ENCODE measurements around the gene PIGU.
A peak's percentile ranks its signal among the peaks of the same experiment; 100 is the strongest.

PIGU gene

GRCh38 chr20:34559311-34560140 lies 117.4 kb downstream of the PIGU start:
- no peaks in the 10 kb centered on the region for H3K27me3 ChIP-seq (ENCODE audit: control insufficient read depth in 1 of 2, insufficient read depth in 1 of 2, low read length in 2 of 2)
- H2AK5ac ChIP-seq (ENCODE audit: low read length, severe bottlenecking) = no peak overlapping the region
- H4K91ac ChIP-seq (ENCODE audit: low read length) = no peak overlapping the region
- DNase-seq = no peak
- peaks cover 1% of the 10 kb centered on the region for H3K79me1 ChIP-seq (replicated peaks; ENCODE audit: low read length, poor library complexity, severe bottlenecking)
- peak overlapping the region; percentile 84 to 89 for H3K4me3 ChIP-seq (ENCODE audit: insufficient read depth in 1 of 2, low read depth in 1 of 2, low read length in 2 of 2)
- H2BK5ac ChIP-seq (ENCODE audit: low read depth, low read length, poor library complexity, severe bottlenecking) = no peak overlapping the region
- no peak overlapping the region for H2BK12ac ChIP-seq (ENCODE audit: low read length in 2 of 2)
- peak overlapping the region; percentile 96 for H3K4me2 ChIP-seq (ENCODE audit: low read length, poor library complexity, severe bottlenecking)
- no peak overlapping the region for H3K27ac ChIP-seq (ENCODE audit: low read length, poor library complexity, severe bottlenecking)
- H2AFZ ChIP-seq (ENCODE audit: low read depth, low read length) = no peak overlapping the region
- H2BK15ac ChIP-seq (ENCODE audit: low read depth, poor library complexity, severe bottlenecking) = no peak overlapping the region
- no peak overlapping the region for H3K4ac ChIP-seq (ENCODE audit: low read depth in 1 of 2, low read length in 2 of 2)
- no peak overlapping the region for H4K8ac ChIP-seq (ENCODE audit: low read length)
- no peaks in the 10 kb centered on the region for H3K9me3 ChIP-seq (ENCODE audit: control insufficient read depth, low read length)
- H3K36me3 ChIP-seq (ENCODE audit: control insufficient read depth in 1 of 2, insufficient read depth in 2 of 2, low read depth in 1 of 2, low read length in 2 of 2) = peaks cover 0 to 31% of the 10 kb centered on the region in 2 experiments
- no peak overlapping the region for H3K14ac ChIP-seq (ENCODE audit: low read length in 2 of 2)
- peak overlapping the region; percentile 22 for H3K9ac ChIP-seq (ENCODE audit: low read length)
- H2BK120ac ChIP-seq (ENCODE audit: low read depth, low read length) = no peak overlapping the region
- H3K23ac ChIP-seq (ENCODE audit: low read length in 2 of 2) = no peak overlapping the region
- peaks cover 20% of the 10 kb centered on the region for H3K4me1 ChIP-seq (ENCODE audit: control insufficient read depth, insufficient read depth, low read depth, low read length)
- WGBS = 73% methylated on average over 39 of the region's 43 CpGs
- no peak overlapping the region for H3K18ac ChIP-seq (ENCODE audit: low read depth in 1 of 2, low read length in 2 of 2)

GRCh38 chr20:34558320-34559218 lies 118.3 kb downstream of the PIGU start, which contains the start of gene MAP1LC3A:
TSS of gene MAP1LC3A (plus strand) at chr20:34558718. CDS start at chr20:34558869, 151 bp downstream.
- Histone ChIP-seq H3K79me1 (replicated peaks; ENCODE audit: low read length, poor library complexity, severe bottlenecking) (peaks cover 1% of the 10 kb centered on the region), H3K23ac (ENCODE audit: low read length in 2 of 2) (no peak within 1 kb of the TSS), H3K9ac (ENCODE audit: low read length) (peak within 1 kb of the TSS; percentile 93), H2BK15ac (ENCODE audit: low read depth, poor library complexity, severe bottlenecking) (peak within 1 kb of the TSS; percentile 88), H3K4ac (ENCODE audit: low read depth in 1 of 2, low read length in 2 of 2) (peak within 1 kb of the TSS; percentile 32 to 92), H3K18ac (ENCODE audit: low read depth in 1 of 2, low read length in 2 of 2) (peak within 1 kb of the TSS; percentile 83 to 96), H3K4me2 (ENCODE audit: low read length, poor library complexity, severe bottlenecking) (peak within 1 kb of the TSS; percentile 96), H4K91ac (ENCODE audit: low read length) (peak within 1 kb of the TSS; percentile 91), H3K9me3 (ENCODE audit: control insufficient read depth, low read length) (no peaks in the 10 kb centered on the region), H3K27ac (ENCODE audit: low read length, poor library complexity, severe bottlenecking) (no peak within 1 kb of the TSS), H2BK5ac (ENCODE audit: low read depth, low read length, poor library complexity, severe bottlenecking) (peak within 1 kb of the TSS; percentile 14), H2BK12ac (ENCODE audit: low read length in 2 of 2) (peak within 1 kb of the TSS in 1 of 2 experiments; percentile 85), H3K27me3 (ENCODE audit: control insufficient read depth in 1 of 2, insufficient read depth in 1 of 2, low read length in 2 of 2) (no peaks in the 10 kb centered on the region), H2BK120ac (ENCODE audit: low read depth, low read length) (peak within 1 kb of the TSS; percentile 82), H3K14ac (ENCODE audit: low read length in 2 of 2) (peak within 1 kb of the TSS; percentile 19 to 93), H2AK5ac (ENCODE audit: low read length, severe bottlenecking) (no peak within 1 kb of the TSS), H4K8ac (ENCODE audit: low read length) (peak within 1 kb of the TSS; percentile 96), H3K4me1 (ENCODE audit: control insufficient read depth, insufficient read depth, low read depth, low read length) (peaks cover 20% of the 10 kb centered on the region), H2AFZ (ENCODE audit: low read depth, low read length) (peak within 1 kb of the TSS; percentile 84), H3K36me3 (ENCODE audit: control insufficient read depth in 1 of 2, insufficient read depth in 2 of 2, low read depth in 1 of 2, low read length in 2 of 2) (peaks cover 0 to 31% of the 10 kb centered on the region in 2 experiments), H3K4me3 (ENCODE audit: insufficient read depth in 1 of 2, low read depth in 1 of 2, low read length in 2 of 2) (peak within 1 kb of the TSS; percentile 84 to 89)
- WGBS = 3% methylated on average over 101 of the region's 103 CpGs
- peak; percentile 97 for DNase-seq

- Histone ChIP-seq H2BK120ac (ENCODE audit: low read depth, low read length) (no peak overlapping the region), H2BK15ac (ENCODE audit: low read depth, poor library complexity, severe bottlenecking) (no peak overlapping the region), H3K23ac (ENCODE audit: low read length in 2 of 2) (no peak overlapping the region), H3K18ac (ENCODE audit: low read depth in 1 of 2, low read length in 2 of 2) (no peak overlapping the region), H2BK5ac (ENCODE audit: low read depth, low read length, poor library complexity, severe bottlenecking) (no peak overlapping the region), H3K4me1 (ENCODE audit: control insufficient read depth, insufficient read depth, low read depth, low read length) (peaks cover 23% of the 10 kb centered on the region), H4K8ac (ENCODE audit: low read length) (peak overlapping the region; percentile 96), H3K36me3 (ENCODE audit: control insufficient read depth in 1 of 2, insufficient read depth in 2 of 2, low read depth in 1 of 2, low read length in 2 of 2) (peaks cover 0 to 31% of the 10 kb centered on the region in 2 experiments), H3K79me1 (replicated peaks; ENCODE audit: low read length, poor library complexity, severe bottlenecking) (peaks cover 1% of the 10 kb centered on the region), H3K27ac (ENCODE audit: low read length, poor library complexity, severe bottlenecking) (no peak overlapping the region), H3K9me3 (ENCODE audit: control insufficient read depth, low read length) (no peaks in the 10 kb centered on the region), H3K14ac (ENCODE audit: low read length in 2 of 2) (no peak overlapping the region), H4K91ac (ENCODE audit: low read length) (peak overlapping the region; percentile 64), H3K4me2 (ENCODE audit: low read length, poor library complexity, severe bottlenecking) (peak overlapping the region; percentile 96), H3K27me3 (ENCODE audit: control insufficient read depth in 1 of 2, insufficient read depth in 1 of 2, low read length in 2 of 2) (no peaks in the 10 kb centered on the region), H3K9ac (ENCODE audit: low read length) (peak overlapping the region; percentile 93), H2AFZ (ENCODE audit: low read depth, low read length) (peak overlapping the region; percentile 72), H2AK5ac (ENCODE audit: low read length, severe bottlenecking) (no peak overlapping the region), H3K4me3 (ENCODE audit: insufficient read depth in 1 of 2, low read depth in 1 of 2, low read length in 2 of 2) (peak overlapping the region; percentile 84 to 89), H2BK12ac (ENCODE audit: low read length in 2 of 2) (no peak overlapping the region), H3K4ac (ENCODE audit: low read depth in 1 of 2, low read length in 2 of 2) (peak overlapping the region; percentile 32 to 92)
- WGBS = 65% methylated on average over 11 of the region's 11 CpGs
- DNase-seq = no peak
Measured at GRCh38 chr20:34557936-34558319, 119.0 kb downstream of the PIGU start.
